ENCODE measurements around the gene B3GALT6.

B3GALT6 gene

DNA sequence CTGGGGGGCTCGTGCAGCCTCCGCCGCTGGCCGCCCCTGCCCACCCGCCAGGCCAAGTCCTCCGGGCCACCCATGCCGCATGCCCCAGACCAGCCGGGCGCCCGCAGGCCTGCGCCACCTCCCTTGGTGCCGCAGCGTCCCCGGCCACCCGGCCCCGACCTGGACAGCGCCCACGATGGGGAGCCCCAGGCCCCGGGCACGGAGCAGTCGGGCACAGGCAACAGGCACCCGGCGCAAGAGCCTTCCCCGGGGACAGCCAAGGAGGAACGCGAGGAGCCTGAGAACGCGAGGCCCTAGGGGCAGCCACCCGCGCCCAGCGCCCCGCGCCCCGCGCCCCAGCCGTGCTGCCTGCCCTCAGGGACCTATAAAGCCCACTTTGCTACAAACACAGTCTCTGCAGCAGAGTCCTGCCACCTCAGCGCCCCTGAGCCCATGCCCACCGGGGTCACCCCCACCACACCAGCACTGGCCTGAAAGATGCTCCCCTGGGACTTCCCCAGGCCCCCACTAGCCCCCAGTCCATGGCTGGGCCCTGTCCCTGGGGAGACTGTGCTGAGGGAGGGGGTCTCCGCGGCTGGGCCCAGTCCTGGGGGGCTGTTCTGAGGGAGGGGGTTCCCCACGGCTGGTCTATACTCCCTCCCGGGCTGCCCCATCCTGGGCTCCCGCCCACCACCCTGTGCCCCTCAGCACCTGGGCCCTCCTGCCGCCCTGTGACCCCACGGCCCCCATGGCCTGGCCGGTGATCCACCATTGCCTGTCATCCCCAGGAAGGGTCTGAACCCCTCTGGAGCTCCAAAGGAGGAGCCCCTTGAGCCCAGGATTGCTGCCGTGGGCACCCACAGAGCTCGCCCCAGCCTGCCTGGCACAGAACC is 34.2 kb upstream of the B3GALT6 start:
- ChIA-PET CTCF (no interaction called here), POLR2A (no interaction called here)
- TF ChIP-seq TARDBP (IDR thresholded peaks at IDR 0.05) (no peak), L3MBTL2 (conservative IDR thresholded peaks at IDR 0.05) (no peak), BHLHE40 (IDR thresholded peaks at IDR 0.05; ENCODE audit: borderline replicate concordance) (no peak), CTBP1 (IDR thresholded peaks at IDR 0.05; ENCODE audit: borderline replicate concordance) (no peak), NFRKB (IDR thresholded peaks at IDR 0.05) (no peak), LEF1 (IDR thresholded peaks at IDR 0.05; ENCODE audit: borderline replicate concordance) (no peak), FOXK2 (IDR thresholded peaks at IDR 0.05) (no peak)
- no peak for DNase-seq (ENCODE audit: extremely low spot score)

GRCh38 chr1:1198423-1199140 is 33.5 kb upstream of the B3GALT6 start:
- CTCF ChIA-PET = no interaction called here

GRCh38 chr1:1199141-1199960 is 32.7 kb upstream of the B3GALT6 start:
- DNase-seq (ENCODE audit: extremely low spot score) = no peak
- CTCF ChIA-PET = no interaction called here
- TF ChIP-seq SP1 (IDR thresholded peaks at IDR 0.05) = no peak
- TF ChIP-seq LEF1 (IDR thresholded peaks at IDR 0.05; ENCODE audit: borderline replicate concordance) = no peak
- no peak for TF ChIP-seq FOXK2 (IDR thresholded peaks at IDR 0.05)
- TF ChIP-seq HDGF (IDR thresholded peaks at IDR 0.05; ENCODE audit: borderline replicate concordance) = no peak
- TF ChIP-seq ZNF384 (IDR thresholded peaks at IDR 0.05) = no peak
- no peak for TF ChIP-seq NFRKB (IDR thresholded peaks at IDR 0.05)
- no peak for TF ChIP-seq SUZ12 (IDR thresholded peaks at IDR 0.05)
- POLR2A ChIA-PET = no interaction called here

More at GRCh38 chr1:1198423-1199140, 33.5 kb upstream of the B3GALT6 start:
- no peak for DNase-seq (ENCODE audit: extremely low spot score)
- POLR2A ChIA-PET = no interaction called here
- TF ChIP-seq LEF1 (IDR thresholded peaks at IDR 0.05; ENCODE audit: borderline replicate concordance) (no peak), FOXK2 (IDR thresholded peaks at IDR 0.05) (no peak), SP1 (IDR thresholded peaks at IDR 0.05) (no peak), FOXM1 (IDR thresholded peaks at IDR 0.05; ENCODE audit: borderline replicate concordance) (no peak), ELF4 (IDR thresholded peaks at IDR 0.05) (no peak), FOXA1 (IDR thresholded peaks at IDR 0.05) (no peak), NFRKB (IDR thresholded peaks at IDR 0.05) (no peak)

GRCh38 chr1:1199961-1200875 is 31.8 kb upstream of the B3GALT6 start:
- CTCF ChIA-PET = no interaction called here
- POLR2A ChIA-PET = interaction anchor here (0.8 kb wide), 1 partner anchor 23 kb away, joined by 3 read pairs; no protein-coding TSS in a partner anchor
- no peak for DNase-seq (ENCODE audit: extremely low spot score)
- TF ChIP-seq NFRKB (IDR thresholded peaks at IDR 0.05) (no peak), FOXK2 (IDR thresholded peaks at IDR 0.05) (no peak), L3MBTL2 (conservative IDR thresholded peaks at IDR 0.05) (no peak)

DNA sequence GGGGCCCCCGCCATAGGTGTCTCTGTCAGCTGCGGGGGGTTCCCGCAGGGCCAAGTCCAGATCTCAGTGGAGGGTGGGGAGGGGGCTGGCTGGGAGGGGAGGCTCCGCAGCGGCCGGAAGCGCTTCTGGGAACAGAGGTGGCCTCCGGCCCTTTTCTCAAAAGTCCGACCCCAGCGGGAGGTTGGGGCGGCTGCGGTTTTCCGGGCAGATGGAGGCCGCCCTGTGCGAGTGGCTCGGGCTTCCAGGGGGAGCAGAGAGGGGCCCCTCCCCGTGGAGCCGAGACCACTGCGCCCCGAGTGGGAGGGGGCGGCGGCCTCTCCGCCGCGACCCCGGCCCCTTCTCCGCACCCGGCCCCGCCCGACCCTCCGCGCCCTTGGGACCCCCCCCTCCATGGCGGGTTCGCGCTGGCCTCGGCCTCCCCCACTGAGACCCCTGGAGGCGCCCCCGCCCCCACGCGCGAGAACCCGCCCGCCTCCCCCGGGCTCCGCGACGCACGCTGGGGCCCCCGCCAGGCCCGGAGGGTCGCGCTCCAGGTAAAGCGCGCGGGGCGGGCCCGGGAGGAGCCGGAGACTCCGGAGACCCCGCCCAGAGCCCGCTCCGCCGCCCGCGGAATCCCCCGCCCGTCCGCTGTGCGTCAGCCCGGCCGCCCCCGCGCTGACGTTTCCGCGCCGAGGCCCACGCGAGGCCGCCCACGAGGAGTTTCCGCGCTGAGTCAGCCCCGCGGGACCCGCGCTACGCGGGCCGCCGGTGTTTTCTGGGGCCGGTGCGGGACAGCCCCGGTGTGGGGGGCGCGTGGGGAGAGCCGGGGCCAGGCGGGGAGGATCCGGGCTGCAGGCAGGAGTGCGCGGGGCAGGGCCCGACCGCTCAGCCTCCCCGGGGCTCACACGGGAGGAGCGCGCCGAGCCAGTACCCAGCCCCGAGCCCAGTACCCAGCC is 30.9 kb upstream of the B3GALT6 start:
- DNase-seq (ENCODE audit: extremely low spot score) = peak; percentile 64
- POLR2A ChIA-PET = interaction anchor here (0.8 kb wide), 1 partner anchor 22 kb away, joined by 3 read pairs; no protein-coding TSS in a partner anchor
- no peak for TF ChIP-seq SUZ12 (IDR thresholded peaks at IDR 0.05)
- TF ChIP-seq HDGF (IDR thresholded peaks at IDR 0.05; ENCODE audit: borderline replicate concordance) = no peak
- 0 out of 2 replicates have a peak, but pooled peaks have one; percentile 39 for TF ChIP-seq TARDBP (IDR thresholded peaks at IDR 0.05)
- TF ChIP-seq, protein P1, sequence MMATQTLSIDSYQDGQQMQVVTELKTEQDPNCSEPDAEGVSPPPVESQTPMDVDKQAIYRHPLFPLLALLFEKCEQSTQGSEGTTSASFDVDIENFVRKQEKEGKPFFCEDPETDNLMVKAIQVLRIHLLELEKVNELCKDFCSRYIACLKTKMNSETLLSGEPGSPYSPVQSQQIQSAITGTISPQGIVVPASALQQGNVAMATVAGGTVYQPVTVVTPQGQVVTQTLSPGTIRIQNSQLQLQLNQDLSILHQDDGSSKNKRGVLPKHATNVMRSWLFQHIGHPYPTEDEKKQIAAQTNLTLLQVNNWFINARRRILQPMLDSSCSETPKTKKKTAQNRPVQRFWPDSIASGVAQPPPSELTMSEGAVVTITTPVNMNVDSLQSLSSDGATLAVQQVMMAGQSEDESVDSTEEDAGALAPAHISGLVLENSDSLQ (IDR thresholded peaks at IDR 0.05) = no peak
- no peak for TF ChIP-seq ELF4 (IDR thresholded peaks at IDR 0.05)
- TF ChIP-seq FOXM1 (IDR thresholded peaks at IDR 0.05; ENCODE audit: borderline replicate concordance) = 0 out of 2 replicates have a peak, but pooled peaks have one; percentile 54
- TF ChIP-seq BHLHE40 (IDR thresholded peaks at IDR 0.05; ENCODE audit: borderline replicate concordance) = no peak
- no peak for TF ChIP-seq NFRKB (IDR thresholded peaks at IDR 0.05)
- CTCF ChIA-PET = no interaction called here

Data from HEK293T (cell line).